GM18907 (cell line): ENCODE results near the gene TMEM120B.

Source experiments
- ATAC-seq: cut with Tn5 transposase; IDR thresholded peaks from one replicate; pipeline ENCODE4 v1.9.1; 2021; ENCODE audit warnings: mild to moderate bottlenecking, moderate library complexity; ENCODE audit not compliant: unreplicated experiment

The TMEM120B gene

GRCh38 chr12:121801595-121802484 lies 89.3 kb downstream of the TMEM120B start:
- no peak for ATAC-seq

GRCh38 chr12:121802485-121802842 lies 89.9 kb downstream of the TMEM120B start:
- ATAC-seq: no peak

GRCh38 chr12:121802843-121803698 lies 90.5 kb downstream of the TMEM120B start:
- peak; percentile 50 for ATAC-seq

- no peak for ATAC-seq
Observed at GRCh38 chr12:121803861-121804416, 91.4 kb downstream of the TMEM120B start, which contains the start of gene SETD1B. Gene SETD1B, plus strand, starts transcription at chr12:121804009. Its CDS starts 729 bp downstream, at chr12:121804738.

GRCh38 chr12:121804417-121805111 lies 92.0 kb downstream of the TMEM120B start:
- ATAC-seq: no peak

- ATAC-seq: no peak
Observed at GRCh38 chr12:121805171-121806008, 92.8 kb downstream of the TMEM120B start.

GRCh38 chr12:121806009-121806545 lies 93.5 kb downstream of the TMEM120B start:
- no peak for ATAC-seq

GRCh38 chr12:121806546-121807423 lies 94.2 kb downstream of the TMEM120B start:
- ATAC-seq: no peak

GRCh38 chr12:121807642-121808347 lies 95.2 kb downstream of the TMEM120B start:
- ATAC-seq: no peak

GRCh38 chr12:121808623-121809022 lies 96.1 kb downstream of the TMEM120B start:
- ATAC-seq: no peak

- no peak for ATAC-seq
Observed at GRCh38 chr12:121809712-121810116, 97.2 kb downstream of the TMEM120B start.

GRCh38 chr12:121810234-121810817 lies 97.8 kb downstream of the TMEM120B start:
- ATAC-seq: no peak

GRCh38 chr12:121810833-121811433 lies 98.4 kb downstream of the TMEM120B start:
- ATAC-seq: no peak

GRCh38 chr12:121811434-121812319 lies 99.1 kb downstream of the TMEM120B start:
- peak; percentile 59 for ATAC-seq

GRCh38 chr12:121812320-121812871 lies 99.8 kb downstream of the TMEM120B start:
- no peak for ATAC-seq
